ENCODE data around the gene MAGI1.

GRCh38 chr3:65851827-65852226 is 186.9 kb downstream of the MAGI1 start:
- TF ChIP-seq CTCF (IDR thresholded peaks at IDR 0.05) (no peak), POLR2A (IDR thresholded peaks at IDR 0.05) (no peak)
